Activated T-cell treated with anti-CD3 and anti-CD28 coated beads, Interleukin-2, amount 50 U/mL, for 1 hour (primary cell): ENCODE data around the gene MDH1B.
"Not testable (repeated sequence)": the region's sequence is repeated elsewhere in the genome, so short reads cannot be mapped to it uniquely, and the experiment has no call there.

Source experiments
- DNase-seq: peaks from one replicate; pipeline ENCODE4 v3.0.0-alpha.2; 2020

Gene MDH1B

GRCh38 chr2:206766057-206766930 is 1.2 kb upstream of the MDH1B start:
- no peak for DNase-seq

- no peak for DNase-seq
Measured at GRCh38 chr2:206764673-206765241, 371 bp downstream of the MDH1B start.

- DNase-seq: no peak
Measured at GRCh38 chr2:206756816-206757215, 8.3 kb downstream of the MDH1B start.

GRCh38 chr2:206740800-206741199 is 24.3 kb downstream of the MDH1B start:
- DNase-seq: no peak

GRCh38 chr2:206739271-206739670 is 25.9 kb downstream of the MDH1B start:
- DNase-seq: no peak

GRCh38 chr2:206736935-206737334 is 28.2 kb downstream of the MDH1B start:
- no peak for DNase-seq

GRCh38 chr2:206733341-206733740 is 31.8 kb downstream of the MDH1B start:
- no peak for DNase-seq

GRCh38 chr2:206728277-206729199 is 36.6 kb downstream of the MDH1B start:
- no peak for DNase-seq

- no peak for DNase-seq
Measured at GRCh38 chr2:206727287-206727686, 37.8 kb downstream of the MDH1B start.

- no peak for DNase-seq
Measured at GRCh38 chr2:206723288-206723687, 41.8 kb downstream of the MDH1B start.

GRCh38 chr2:206721256-206721920 is 43.7 kb downstream of the MDH1B start:
- DNase-seq: no peak

GRCh38 chr2:206718296-206718695 is 46.8 kb downstream of the MDH1B start, which contains the start of gene DYTN:
Gene DYTN, minus strand, starts transcription at chr2:206718396. Its CDS starts 117 bp downstream, at chr2:206718279.
- DNase-seq: no peak

GRCh38 chr2:206716623-206717022 is 48.5 kb downstream of the MDH1B start:
- DNase-seq: no peak

- not testable (repeated sequence) for DNase-seq
Measured at GRCh38 chr2:206715183-206715582, 49.9 kb downstream of the MDH1B start.

GRCh38 chr2:206713746-206714145 is 51.4 kb downstream of the MDH1B start:
- DNase-seq: no peak

- no peak for DNase-seq
Measured at GRCh38 chr2:206708286-206708685, 56.8 kb downstream of the MDH1B start.

- DNase-seq: no peak
Measured at GRCh38 chr2:206707164-206707701, 57.9 kb downstream of the MDH1B start.

GRCh38 chr2:206701952-206702605 is 63.0 kb downstream of the MDH1B start:
- DNase-seq: no peak

GRCh38 chr2:206700156-206700555 is 65.0 kb downstream of the MDH1B start:
- DNase-seq: no peak

GRCh38 chr2:206698811-206699210 is 66.3 kb downstream of the MDH1B start:
- DNase-seq: no peak

GRCh38 chr2:206696910-206697309 is 68.2 kb downstream of the MDH1B start:
- DNase-seq: no peak
